Measurements from ENCODE around the gene IL20RB.
"Not testable (repeated sequence)": the region's sequence is repeated elsewhere in the genome, so short reads cannot be mapped to it uniquely, and the experiment has no call there.

IL20RB gene

DNA sequence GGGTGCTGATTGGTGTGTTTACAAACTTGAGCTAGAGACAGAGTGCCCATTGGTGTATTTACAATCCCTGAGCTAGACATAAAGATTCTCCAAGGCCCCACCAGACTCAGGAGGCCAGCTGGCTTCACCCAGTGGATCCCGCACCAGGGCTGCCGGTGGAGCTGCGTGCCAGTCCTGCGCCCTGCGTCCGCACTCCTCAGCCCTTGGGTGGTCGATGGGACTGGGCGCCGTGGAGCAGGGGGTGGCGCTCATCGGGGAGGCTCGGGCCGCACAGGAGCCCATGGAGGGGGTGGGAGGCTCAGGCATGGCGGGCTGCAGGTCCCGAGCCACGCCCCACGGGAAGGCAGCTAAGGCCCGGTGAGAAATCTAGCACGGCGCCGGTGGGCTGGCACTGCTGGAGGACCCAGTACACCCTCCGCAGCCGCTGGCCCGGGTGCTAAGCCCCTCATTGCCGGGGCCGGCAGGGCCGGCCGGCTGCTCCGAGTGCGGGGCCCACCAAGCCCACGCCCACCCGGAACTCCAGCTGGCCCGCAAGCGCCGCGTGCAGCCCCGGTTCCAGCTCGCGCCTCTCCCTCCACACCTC is 29.7 kb downstream of the IL20RB start:
- not testable (repeated sequence) for DNase-seq (ENCODE audit: low read depth in 3 of 3)

- no peak for DNase-seq (ENCODE audit: low read depth in 3 of 3)
These were observed 30.9 kb downstream of the IL20RB start for GRCh38 chr3:136988651-136989050.

DNA sequence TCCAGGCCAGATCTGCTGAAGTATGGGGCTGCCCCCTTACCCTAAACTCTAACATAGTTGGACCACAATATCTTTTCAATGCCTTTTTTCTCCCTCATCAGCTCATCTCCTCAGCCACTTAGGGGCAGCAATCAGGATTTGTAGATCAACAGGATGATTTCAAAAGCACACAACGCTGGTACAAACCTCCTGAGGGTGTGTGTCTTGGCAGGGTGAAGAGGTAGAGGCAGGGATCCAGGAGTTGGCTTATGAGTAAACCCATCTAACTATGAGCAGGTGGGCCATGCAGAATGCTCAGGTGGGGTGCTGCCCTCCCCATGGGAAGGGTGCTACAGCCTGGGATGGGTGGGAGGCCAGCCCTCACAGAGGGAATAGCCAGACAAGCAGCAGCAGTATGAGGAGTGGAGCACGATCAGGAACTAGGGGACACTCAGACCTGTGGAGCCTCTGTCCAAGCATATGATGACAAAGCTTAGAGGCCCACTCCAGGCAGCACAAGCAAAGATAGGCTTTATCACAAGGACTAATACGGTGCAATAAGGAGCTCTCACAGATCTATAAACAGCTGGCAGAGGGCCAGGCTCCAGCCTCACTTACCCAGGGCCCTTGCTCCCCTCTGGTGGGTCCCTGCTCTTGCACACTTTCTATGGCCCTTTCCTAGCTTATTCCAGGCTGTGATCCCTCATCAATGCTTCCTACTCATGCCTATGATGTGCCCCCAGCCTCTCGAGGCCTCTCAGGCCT is 32.2 kb downstream of the IL20RB start:
- DNase-seq (ENCODE audit: low read depth in 3 of 3): no peak

GRCh38 chr3:136990826-136991225 is 33.0 kb downstream of the IL20RB start:
- DNase-seq (ENCODE audit: low read depth in 3 of 3): no peak

- DNase-seq (ENCODE audit: low read depth in 3 of 3): no peak
These were observed 34.3 kb downstream of the IL20RB start for GRCh38 chr3:136992115-136992514.

GRCh38 chr3:136994772-136995516 is 37.2 kb downstream of the IL20RB start:
- no peak for DNase-seq (ENCODE audit: low read depth in 3 of 3)

- DNase-seq (ENCODE audit: low read depth in 3 of 3): no peak
These were observed 37.9 kb downstream of the IL20RB start for GRCh38 chr3:136995652-136996051.

DNA sequence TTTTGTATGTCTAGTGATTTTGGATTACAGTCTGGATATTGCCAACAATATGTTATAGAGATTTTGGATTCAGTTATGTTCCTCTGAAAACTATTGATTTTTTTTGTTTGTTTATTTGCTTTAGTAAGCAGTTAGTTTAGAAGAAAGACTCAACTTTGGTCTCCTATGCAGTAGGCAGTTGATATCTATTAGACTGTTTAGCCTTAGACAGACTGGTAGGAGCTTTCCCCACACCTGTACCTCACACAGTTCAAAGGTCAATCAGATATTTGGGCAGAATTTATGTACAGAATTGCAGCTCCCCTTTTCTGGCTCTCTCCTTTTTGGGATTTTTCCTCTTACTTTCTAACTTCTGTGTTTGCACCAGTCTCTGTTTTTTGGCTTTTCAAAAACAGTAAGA is 42.3 kb downstream of the IL20RB start:
- no peak for DNase-seq (ENCODE audit: low read depth in 3 of 3)

DNA sequence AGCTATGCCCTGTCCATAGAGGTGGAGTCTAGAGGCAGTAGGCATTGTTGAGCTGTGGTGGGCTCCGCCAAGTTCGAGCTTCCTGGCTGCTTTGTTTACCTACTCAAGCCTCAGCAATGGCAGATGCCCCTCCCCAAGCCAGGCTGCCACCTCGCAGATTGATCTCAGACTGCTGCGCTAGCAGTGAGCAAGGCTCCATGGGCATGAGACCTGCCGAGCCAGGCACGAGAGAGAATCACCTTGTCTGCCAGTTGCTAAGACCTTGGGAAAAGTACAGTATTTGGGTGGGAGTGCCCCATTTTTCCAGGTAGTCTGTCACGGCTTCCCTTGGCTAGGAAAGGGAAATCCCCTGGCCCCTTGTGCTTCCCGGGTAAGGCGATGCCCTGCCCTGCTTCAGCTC is 49.6 kb downstream of the IL20RB start:
- not testable (repeated sequence) for DNase-seq (ENCODE audit: low read depth in 3 of 3)

GRCh38 chr3:137008131-137008530 is 50.3 kb downstream of the IL20RB start:
- no peak for DNase-seq (ENCODE audit: low read depth in 3 of 3)

GRCh38 chr3:137008976-137009375 is 51.2 kb downstream of the IL20RB start:
- no peak for DNase-seq (ENCODE audit: low read depth in 3 of 3)

DNA sequence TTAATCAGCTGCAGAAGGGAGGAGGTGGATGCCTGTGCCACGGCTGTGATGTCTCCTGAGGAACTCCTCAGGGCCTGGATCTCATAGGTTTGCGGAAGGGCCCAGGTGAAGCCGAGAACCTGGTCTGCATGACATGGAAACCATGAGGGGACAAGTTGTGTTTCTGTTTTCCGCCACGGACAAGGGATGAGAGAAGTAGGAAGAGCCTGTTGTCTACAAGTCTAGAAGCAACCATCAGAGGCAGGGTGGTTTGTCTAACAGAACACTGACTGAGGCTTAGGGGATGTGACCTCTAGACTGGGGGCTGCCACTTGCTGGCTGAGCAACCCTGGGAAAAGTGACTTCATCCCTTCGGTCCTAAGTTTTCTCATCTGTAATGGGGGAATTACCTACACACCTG is 52.4 kb downstream of the IL20RB start:
- no peak for DNase-seq (ENCODE audit: low read depth in 3 of 3)

DNA sequence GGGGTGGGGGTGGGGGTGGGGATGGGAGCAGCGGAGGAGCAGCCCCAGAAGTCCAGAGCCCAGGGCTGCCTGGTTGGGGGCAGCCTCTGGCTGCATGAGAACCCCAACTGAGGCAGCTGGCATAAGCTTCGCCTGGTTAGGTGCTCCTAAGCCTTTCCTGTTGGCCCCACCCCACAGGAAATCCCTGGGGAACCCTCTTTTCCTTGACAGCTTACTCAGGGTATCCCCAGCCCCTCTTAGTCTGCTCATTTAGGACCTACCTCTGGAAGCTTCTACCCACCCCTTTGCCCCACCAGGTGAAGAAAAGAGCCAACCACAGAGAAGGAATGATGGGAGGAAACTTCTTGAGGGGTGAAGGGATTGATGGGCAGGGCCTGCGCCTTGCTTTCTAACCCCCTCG is 53.4 kb downstream of the IL20RB start:
- no peak for DNase-seq (ENCODE audit: low read depth in 3 of 3)

DNA sequence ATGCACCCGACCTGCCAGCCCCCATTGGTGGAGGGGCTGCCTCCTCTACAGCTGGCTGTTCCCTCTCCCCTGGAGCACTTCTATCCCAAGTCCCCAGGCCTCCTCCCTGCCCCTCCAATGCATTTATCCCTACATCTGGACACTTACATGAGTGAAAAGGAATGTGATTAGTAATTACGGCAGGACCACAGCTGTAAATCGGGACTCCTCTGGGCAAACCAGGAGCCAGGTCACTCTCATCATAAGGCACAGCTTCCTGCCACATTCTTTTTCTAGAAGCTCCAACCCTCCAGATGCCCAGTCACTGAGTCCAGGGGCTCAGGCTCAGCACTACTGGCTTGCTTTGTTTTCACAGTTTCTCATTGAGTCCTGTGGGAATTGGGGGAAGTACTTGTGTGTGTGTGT is 54.3 kb downstream of the IL20RB start:
- no peak for DNase-seq (ENCODE audit: low read depth in 3 of 3)

GRCh38 chr3:137013951-137014688 is 56.3 kb downstream of the IL20RB start:
- peak; percentile 67 to 79 (median 74) for DNase-seq (ENCODE audit: low read depth in 3 of 3)

DNA sequence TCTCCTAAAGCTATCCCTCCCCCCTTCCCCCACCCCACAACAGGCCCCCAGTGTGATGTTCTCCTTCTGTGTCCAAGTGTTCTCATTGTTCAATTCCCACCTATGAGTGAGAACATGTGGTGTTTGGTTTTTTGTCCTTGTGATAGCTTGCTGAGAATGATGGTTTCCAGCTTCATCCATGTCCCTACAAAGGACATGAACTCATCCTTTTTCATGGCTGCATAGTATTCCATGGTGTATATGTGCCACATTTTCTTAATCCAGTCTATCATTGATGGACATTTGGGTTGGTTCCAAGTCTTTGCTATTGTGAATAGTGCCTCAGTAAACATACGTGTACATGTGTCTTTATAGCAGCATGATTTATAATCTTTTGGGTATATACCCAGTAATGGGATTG is 59.5 kb downstream of the IL20RB start:
- DNase-seq (ENCODE audit: low read depth in 3 of 3): not testable (repeated sequence)

- DNase-seq (ENCODE audit: low read depth in 3 of 3): no peak
These were observed 62.5 kb downstream of the IL20RB start for GRCh38 chr3:137020315-137020714.

GRCh38 chr3:137020888-137021287 is 63.1 kb downstream of the IL20RB start:
- no peak for DNase-seq (ENCODE audit: low read depth in 3 of 3)

DNA sequence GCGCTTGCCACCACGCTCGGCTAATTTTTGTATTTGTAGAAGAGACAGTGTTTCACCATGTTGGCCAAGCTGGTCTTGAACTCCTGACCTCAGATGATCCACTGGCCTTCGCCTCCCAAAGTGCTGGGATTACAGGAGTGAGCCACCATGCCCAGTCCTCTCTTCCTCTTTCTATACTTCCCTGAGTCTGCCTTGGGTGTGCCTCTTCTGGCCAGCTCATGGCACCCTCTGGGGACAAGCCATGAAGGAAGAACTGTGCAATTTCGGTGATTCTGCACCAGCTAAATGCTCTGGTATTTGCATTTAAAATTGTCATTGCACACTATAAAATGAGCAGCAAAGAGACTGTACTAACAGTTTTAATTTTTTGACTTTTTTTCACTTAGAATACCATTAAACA is 66.6 kb downstream of the IL20RB start:
- DNase-seq (ENCODE audit: low read depth in 3 of 3): no peak

- DNase-seq (ENCODE audit: low read depth in 3 of 3): no peak
These were observed 68.9 kb downstream of the IL20RB start for GRCh38 chr3:137026701-137027100.

DNA sequence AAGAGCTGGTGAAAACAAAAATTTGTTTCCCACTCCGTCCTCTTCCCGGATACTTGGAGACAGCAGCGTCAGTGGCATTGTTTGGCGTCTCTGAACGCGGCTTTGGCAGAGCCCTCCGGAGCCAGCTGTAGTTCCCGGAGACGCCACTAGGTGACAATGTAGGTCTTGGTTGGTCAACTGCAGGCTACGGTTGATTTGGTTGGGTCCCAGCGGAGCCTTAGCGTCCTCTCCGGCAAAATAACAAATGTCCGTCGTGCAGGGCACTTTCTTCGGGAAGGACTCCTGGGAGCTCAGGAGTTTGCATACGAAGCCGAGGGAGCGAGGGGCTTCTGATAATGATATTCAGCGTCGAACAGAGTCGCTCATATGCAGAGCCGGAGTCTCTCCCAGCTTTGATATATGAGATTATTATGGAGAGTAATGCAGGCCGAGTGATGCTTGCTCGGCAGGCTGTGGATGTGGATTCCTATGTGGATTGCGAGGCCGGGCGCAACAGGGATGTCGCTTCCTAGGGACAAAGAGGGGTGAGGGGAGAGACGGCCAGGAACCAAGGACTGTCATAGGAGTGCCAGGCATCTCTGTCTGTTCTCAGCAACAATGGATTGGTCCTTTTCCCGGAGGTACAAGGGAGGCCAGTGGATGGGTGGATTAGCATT is 74.8 kb downstream of the IL20RB start:
- DNase-seq (ENCODE audit: low read depth in 3 of 3): peak; percentile 39 to 73 (median 52)

DNA sequence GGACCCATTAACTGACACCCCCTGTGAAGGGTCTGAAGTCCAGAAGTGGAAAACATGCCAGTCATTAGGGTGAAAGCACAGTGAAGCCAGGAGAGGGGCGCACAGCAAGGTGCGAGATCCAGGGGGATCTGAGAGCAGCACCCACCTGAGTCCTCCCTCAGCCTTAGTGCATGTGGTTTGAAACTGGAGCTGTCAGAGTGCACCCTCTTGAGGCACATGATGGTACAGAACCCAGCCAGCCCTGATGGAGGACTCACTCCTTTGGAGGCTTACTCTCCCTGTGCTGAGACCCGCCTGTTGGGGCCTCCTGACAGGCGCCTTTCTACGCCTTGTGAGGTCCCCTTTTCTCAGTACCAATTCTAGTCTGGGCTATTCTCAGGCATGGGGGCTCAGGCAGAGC is 77.8 kb downstream of the IL20RB start:
- DNase-seq (ENCODE audit: low read depth in 3 of 3): no peak

All from stimulated activated CD4-positive, alpha-beta T cell treated with anti-CD3 and anti-CD28 coated beads, TNF-alpha, amount 100 ng/mL, for 4 hours (primary cell).